Caco-2 (cell line): ENCODE results near the gene VASN. TPM values are rescaled to one million over a fixed set of nuclear protein-coding genes. Genes with fewer than 3 reads are reported as not detected.
"Not testable (repeated sequence)": the region's sequence is repeated elsewhere in the genome, so short reads cannot be mapped to it uniquely, and the experiment has no call there.

ENCODE experiments used
- BruUV-seq: library from RNA; stranded (reverse); fragments of 400-500 nt; replicated peaks from 2 replicates; lab custom pipeline; 2021; lab: Mats Ljungman, UMichigan
- CTCF ChIA-PET: fragments of 300-600 bp; sonication (Branson Sonifier 250); formaldehyde crosslinking; loops from one replicate; lab custom pipeline; 2022; ENCODE audit warnings: antibody characterized with exemption; lab: Charles Lee
- POLR2A ChIA-PET: fragments of 300-600 bp; sonication (Branson Sonifier 250); formaldehyde crosslinking; loops from one replicate; lab custom pipeline; 2022; ENCODE audit warnings: antibody characterized with exemption; lab: Charles Lee
- DNase-seq, 2 experiments: peaks; one replicate each; pipeline versions ENCODE4 v3.0.0 to v3.0.0-alpha.2; 2020 to 2022
- H3K27me3 ChIP-seq: replicated peaks from 2 replicates; pipeline ENCODE4 v1.6.0; 2011; ENCODE audit warnings: low read length; ENCODE audit not compliant: control insufficient read depth, insufficient read depth
- H3K36me3 ChIP-seq: 2 replicates; pipeline ENCODE4 v1.5.1; 2011; ENCODE audit warnings: low read length; ENCODE audit not compliant: control insufficient read depth, insufficient read depth
- H3K4me1 ChIP-seq: fragments of 250-450 bp; sonication (Bioruptor Pico); 2 replicates; pipeline ENCODE4 v1.5.1; 2020; ENCODE audit warnings: mild to moderate bottlenecking
- H3K4me3 ChIP-seq: 2 replicates; pipeline ENCODE4 v1.5.1; 2011; ENCODE audit warnings: low read depth, mild to moderate bottlenecking, control low read depth, low read length
- H3K9me3 ChIP-seq: fragments of 250-450 bp; sonication (Bioruptor Pico); 2 replicates; pipeline ENCODE4 v1.5.1; 2020; ENCODE audit warnings: mild to moderate bottlenecking, moderate library complexity
- H3K27ac Mint-ChIP-seq: one replicate; pipeline ENCODE4 v1.8.0; 2022; ENCODE audit warnings: mixed read lengths; ENCODE audit not compliant: unreplicated experiment
- H3K27me3 Mint-ChIP-seq: one replicate; pipeline ENCODE4 v1.8.0; 2022; ENCODE audit warnings: mixed read lengths; ENCODE audit not compliant: insufficient read depth, unreplicated experiment
- H3K36me3 Mint-ChIP-seq: one replicate; pipeline ENCODE4 v1.8.0; 2022; ENCODE audit warnings: mild to moderate bottlenecking, mixed read lengths; ENCODE audit not compliant: insufficient read depth, unreplicated experiment
- H3K4me1 Mint-ChIP-seq: one replicate; pipeline ENCODE4 v1.8.0; 2022; ENCODE audit warnings: low read depth, mixed read lengths; ENCODE audit not compliant: unreplicated experiment
- H3K4me3 Mint-ChIP-seq: one replicate; pipeline ENCODE4 v1.8.0; 2022; ENCODE audit warnings: mild to moderate bottlenecking, moderate library complexity, mixed read lengths; ENCODE audit not compliant: unreplicated experiment
- H3K9me3 Mint-ChIP-seq: one replicate; pipeline ENCODE4 v1.8.0; 2022; ENCODE audit warnings: mixed read lengths; ENCODE audit not compliant: unreplicated experiment
- CTCF ChIP-seq, 2 experiments: fragments of 200-600 bp in 1 of 2; IDR thresholded peaks; 1 replicate in 1 of 2; 2 replicates in 1 of 2; pipeline versions ENCODE4 v1.5.1 to v1.8.0; 2011 to 2022; ENCODE audit warnings: antibody characterized with exemption in 1 of 2, control low read depth in 1 of 2, inconsistent platforms in 1 of 2, low read depth in 1 of 2, low read length in 1 of 2, mild to moderate bottlenecking in 1 of 2, moderate library complexity in 1 of 2; ENCODE audit not compliant: insufficient read depth in 1 of 2, severe bottlenecking in 1 of 2, unreplicated experiment in 1 of 2
- intact Hi-C: fragments of 100-400 bp; cut with micrococcal nuclease; formaldehyde crosslinking; loops from one replicate; pipeline ENCODE4 v1.10.0; 2022; ENCODE audit not compliant: unreplicated experiment
- total RNA-seq: library from RNA; stranded (reverse); gene quantifications from 2 replicates; pipeline ENCODE4 v1.2.3, GENCODE V29; 2022

The VASN gene
- total RNA-seq, 1 experiment from 2014 or later = 2.7 TPM

GRCh38 chr16:4391631-4392381 lies 20.2 kb downstream of the VASN start:
- Histone ChIP-seq H3K4me3 (no peak overlapping the region), H3K9me3 (no peaks in the 10 kb centered on the region), H3K27me3 (no peaks in the 10 kb centered on the region), H3K36me3 (peaks cover 1% of the 10 kb centered on the region), H3K4me1 (peaks cover 13% of the 10 kb centered on the region)
- Mint-ChIP-seq H3K4me3 (no peak overlapping the region), H3K27ac (no peak overlapping the region), H3K9me3 (no peaks in the 10 kb centered on the region), H3K4me1 (no peaks in the 10 kb centered on the region), H3K36me3 (no peaks in the 10 kb centered on the region), H3K27me3 (no peaks in the 10 kb centered on the region)
- ChIA-PET CTCF (no interaction called here), POLR2A (no interaction called here)
- DNase-seq = no peak
- intact Hi-C loops = no loop called here
- TF ChIP-seq CTCF (IDR thresholded peaks at IDR 0.05; ENCODE audit: insufficient read depth in 1 of 2, low read depth in 1 of 2, low read length in 1 of 2, severe bottlenecking in 1 of 2, unreplicated experiment in 1 of 2) = no peak
- no TSS peak for BruUV-seq

GRCh38 chr16:4392382-4393239 lies 21.0 kb downstream of the VASN start:
- H3K4me1 Mint-ChIP-seq = no peaks in the 10 kb centered on the region
- H3K36me3 Mint-ChIP-seq = no peaks in the 10 kb centered on the region
- DNase-seq = no peak
- Histone ChIP-seq H3K36me3 (peaks cover 1% of the 10 kb centered on the region), H3K9me3 (no peaks in the 10 kb centered on the region), H3K27me3 (no peaks in the 10 kb centered on the region), H3K4me3 (no peak overlapping the region), H3K4me1 (peaks cover 13% of the 10 kb centered on the region)
- BruUV-seq = no TSS peak
- CTCF ChIA-PET = no interaction called here
- no peak for TF ChIP-seq CTCF (IDR thresholded peaks at IDR 0.05; ENCODE audit: insufficient read depth in 1 of 2, low read depth in 1 of 2, low read length in 1 of 2, severe bottlenecking in 1 of 2, unreplicated experiment in 1 of 2)
- no peaks in the 10 kb centered on the region for H3K9me3 Mint-ChIP-seq
- H3K27ac Mint-ChIP-seq = no peak overlapping the region
- intact Hi-C loops = no loop called here
- POLR2A ChIA-PET = no interaction called here
- H3K27me3 Mint-ChIP-seq = no peaks in the 10 kb centered on the region
- no peak overlapping the region for H3K4me3 Mint-ChIP-seq

- no peak for DNase-seq
- CTCF ChIA-PET = interaction anchor here (1.4 kb wide), 1 partner anchor 10 kb away, joined by 4 read pairs; no protein-coding TSS in a partner anchor
- Mint-ChIP-seq H3K4me1 (no peaks in the 10 kb centered on the region), H3K4me3 (no peak overlapping the region), H3K9me3 (no peaks in the 10 kb centered on the region), H3K27me3 (no peaks in the 10 kb centered on the region), H3K27ac (no peak overlapping the region), H3K36me3 (no peaks in the 10 kb centered on the region)
- POLR2A ChIA-PET = no interaction called here
- BruUV-seq = no TSS peak
- peaks cover 1% of the 10 kb centered on the region for H3K36me3 ChIP-seq
- H3K4me1 ChIP-seq = peaks cover 8% of the 10 kb centered on the region
- H3K4me3 ChIP-seq = no peak overlapping the region
- H3K9me3 ChIP-seq = no peaks in the 10 kb centered on the region
- no peaks in the 10 kb centered on the region for H3K27me3 ChIP-seq
- TF ChIP-seq CTCF (IDR thresholded peaks at IDR 0.05; ENCODE audit: insufficient read depth in 1 of 2, low read depth in 1 of 2, low read length in 1 of 2, severe bottlenecking in 1 of 2, unreplicated experiment in 1 of 2) = no peak
- intact Hi-C loops = no loop called here
Observed at GRCh38 chr16:4393240-4393600, 21.6 kb downstream of the VASN start.

- H3K4me1 ChIP-seq, H3K27me3 ChIP-seq, H3K27ac Mint-ChIP-seq, H3K9me3 ChIP-seq, H3K4me1 Mint-ChIP-seq, H3K4me3 Mint-ChIP-seq, POLR2A ChIA-PET, H3K4me3 ChIP-seq, H3K27me3 Mint-ChIP-seq, intact Hi-C loops, H3K36me3 ChIP-seq, H3K36me3 Mint-ChIP-seq, H3K9me3 Mint-ChIP-seq, BruUV-seq, DNase-seq: not testable (repeated sequence)
- CTCF ChIA-PET = interaction anchor here (1.4 kb wide), 1 partner anchor 9 kb away, joined by 4 read pairs; no protein-coding TSS in a partner anchor
Observed at GRCh38 chr16:4393850-4394249, 22.2 kb downstream of the VASN start.
